Measurements from ENCODE around the gene JPT1.

DNA sequence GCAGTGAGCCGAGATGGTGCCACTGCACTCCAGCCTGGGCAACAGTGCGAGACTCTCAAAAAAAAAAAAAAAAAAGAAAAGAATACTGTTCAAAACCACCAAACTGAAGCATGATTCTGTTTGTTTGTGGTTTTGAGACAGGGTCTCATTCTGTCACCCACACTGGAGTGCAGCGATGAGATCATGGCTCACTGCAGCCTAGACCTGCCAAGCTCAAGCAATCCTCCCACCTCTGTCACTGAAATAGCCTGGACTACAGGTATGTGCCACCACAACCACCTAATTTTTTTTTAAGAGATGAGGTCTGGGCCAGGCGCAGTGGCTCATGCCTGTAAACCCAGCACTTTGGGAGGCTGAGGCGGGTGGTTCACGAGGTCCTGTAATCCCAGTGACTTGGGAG, 24.1 kb upstream of the JPT1 start:
- no peak for TF ChIP-seq EZH2 (optimal IDR thresholded peaks at IDR 0.05; ENCODE audit: low read depth, low read length)
- TF ChIP-seq, protein P1, sequence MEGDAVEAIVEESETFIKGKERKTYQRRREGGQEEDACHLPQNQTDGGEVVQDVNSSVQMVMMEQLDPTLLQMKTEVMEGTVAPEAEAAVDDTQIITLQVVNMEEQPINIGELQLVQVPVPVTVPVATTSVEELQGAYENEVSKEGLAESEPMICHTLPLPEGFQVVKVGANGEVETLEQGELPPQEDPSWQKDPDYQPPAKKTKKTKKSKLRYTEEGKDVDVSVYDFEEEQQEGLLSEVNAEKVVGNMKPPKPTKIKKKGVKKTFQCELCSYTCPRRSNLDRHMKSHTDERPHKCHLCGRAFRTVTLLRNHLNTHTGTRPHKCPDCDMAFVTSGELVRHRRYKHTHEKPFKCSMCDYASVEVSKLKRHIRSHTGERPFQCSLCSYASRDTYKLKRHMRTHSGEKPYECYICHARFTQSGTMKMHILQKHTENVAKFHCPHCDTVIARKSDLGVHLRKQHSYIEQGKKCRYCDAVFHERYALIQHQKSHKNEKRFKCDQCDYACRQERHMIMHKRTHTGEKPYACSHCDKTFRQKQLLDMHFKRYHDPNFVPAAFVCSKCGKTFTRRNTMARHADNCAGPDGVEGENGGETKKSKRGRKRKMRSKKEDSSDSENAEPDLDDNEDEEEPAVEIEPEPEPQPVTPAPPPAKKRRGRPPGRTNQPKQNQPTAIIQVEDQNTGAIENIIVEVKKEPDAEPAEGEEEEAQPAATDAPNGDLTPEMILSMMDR (IDR thresholded peaks at IDR 0.05; ENCODE audit: low read length): no peak
- no peak for TF ChIP-seq EZH2phosphoT487 (IDR thresholded peaks at IDR 0.05; ENCODE audit: low read length)
